ENCODE data around the gene TSNAX.
A peak's percentile ranks its signal among the peaks of the same experiment; 100 is the strongest.

TSNAX gene

DNA sequence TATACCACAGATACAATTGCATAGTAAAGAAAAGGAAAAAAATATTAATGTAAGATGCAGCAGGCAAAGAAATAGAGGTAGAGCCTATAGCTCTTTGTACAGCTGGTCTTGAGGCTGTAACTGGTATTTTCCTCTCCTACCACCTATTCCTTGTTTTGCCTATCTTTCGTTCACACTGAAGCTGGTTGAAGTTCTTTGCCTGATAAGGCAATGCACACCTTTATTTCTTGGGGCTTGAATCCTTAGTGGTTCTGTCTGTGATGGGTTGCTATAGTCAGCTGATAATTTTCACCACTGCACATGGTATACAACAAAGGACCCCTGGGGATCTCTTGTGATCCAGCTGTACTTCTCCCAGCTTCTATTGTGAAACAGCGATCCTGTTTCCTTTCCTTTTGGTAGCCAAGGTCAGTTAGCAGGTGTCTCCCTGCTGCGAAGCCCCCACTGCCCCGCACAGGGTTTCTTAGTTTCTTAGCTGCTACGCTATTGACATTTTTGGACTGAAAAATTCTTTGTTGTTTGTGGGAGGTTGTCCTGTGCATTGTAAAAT is 9.9 kb upstream of the TSNAX start:
- DNase-seq (ENCODE audit: low spot score): no peak

DNA sequence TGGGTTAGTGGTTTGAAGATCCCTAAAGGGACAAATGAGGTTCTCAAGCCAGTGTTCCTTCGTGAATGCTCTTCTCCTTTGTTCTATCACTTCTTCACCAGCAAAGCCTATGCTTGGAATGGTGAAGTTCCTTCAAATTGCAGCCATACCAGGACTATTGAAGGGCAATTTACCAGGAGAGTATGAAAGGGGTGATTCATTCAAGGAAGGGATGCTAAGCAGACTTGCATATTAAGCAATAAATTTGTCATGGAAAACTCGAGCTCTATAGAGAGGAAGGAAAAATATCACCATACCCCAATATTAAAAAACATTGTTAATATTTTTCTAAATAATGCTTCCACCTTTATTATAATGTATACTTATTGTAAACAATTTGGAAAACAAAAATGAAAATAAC is 9.3 kb upstream of the TSNAX start:
- DNase-seq (ENCODE audit: low spot score): no peak

DNA sequence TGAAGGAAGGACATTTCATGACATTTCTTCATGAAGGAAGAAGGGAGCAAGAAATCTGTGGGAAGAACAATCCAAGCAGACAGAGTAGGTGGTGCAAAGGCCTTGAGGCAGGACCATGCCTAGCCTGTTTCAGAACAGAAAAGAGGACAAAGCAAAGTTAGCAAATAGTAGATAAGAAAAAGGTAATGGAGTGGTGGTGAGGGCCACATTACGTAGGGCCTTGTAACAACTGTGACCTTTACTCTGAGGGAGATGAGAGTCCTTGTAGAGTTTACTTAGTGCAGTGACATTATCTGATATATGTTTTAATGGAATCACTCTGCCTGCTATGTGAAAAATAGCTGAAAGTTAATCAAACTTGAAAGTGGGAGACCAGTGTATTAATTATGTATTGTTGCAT is 6.4 kb upstream of the TSNAX start:
- no peak for DNase-seq (ENCODE audit: low spot score)

GRCh38 chr1:231522931-231523642 is 5.4 kb upstream of the TSNAX start:
- no peak for DNase-seq (ENCODE audit: low spot score)

- no peak for DNase-seq (ENCODE audit: low spot score)
These were observed 4.7 kb upstream of the TSNAX start for GRCh38 chr1:231523816-231524215.

GRCh38 chr1:231526536-231526935 is 1.9 kb upstream of the TSNAX start:
- DNase-seq (ENCODE audit: low spot score): no peak

DNA sequence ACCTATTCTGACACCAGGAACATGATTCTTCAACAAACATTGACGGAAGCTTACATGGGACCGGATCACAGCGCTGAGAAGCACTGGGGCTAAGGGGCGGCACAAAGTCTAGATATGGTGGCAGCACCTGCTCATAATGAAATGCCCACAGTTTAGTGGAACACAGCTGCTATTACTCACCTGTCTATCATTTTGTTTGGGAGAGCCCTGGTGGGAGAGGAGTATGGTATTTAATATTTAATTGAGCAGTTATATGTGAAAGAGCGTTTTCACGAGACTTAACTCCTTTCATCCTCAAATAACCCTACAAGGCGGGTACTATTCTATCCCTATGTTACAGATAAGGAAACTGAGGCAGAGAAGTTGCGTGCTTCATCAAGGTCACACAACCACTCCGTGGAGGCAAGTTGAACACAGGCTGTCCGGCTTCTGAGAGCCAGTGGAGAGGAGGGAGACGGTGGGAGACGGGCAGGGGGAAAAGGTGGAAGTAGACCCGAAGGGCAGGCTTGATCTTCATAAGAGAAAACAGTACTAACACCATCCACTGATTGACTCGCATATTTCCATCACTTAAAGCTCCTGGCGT is 790 bp upstream of the TSNAX start:
- DNase-seq (ENCODE audit: low spot score): no peak

- no peak for DNase-seq (ENCODE audit: low spot score)
These were observed 4.8 kb downstream of the TSNAX start for GRCh38 chr1:231533240-231533639.

GRCh38 chr1:231534703-231535159 is 6.3 kb downstream of the TSNAX start:
- DNase-seq (ENCODE audit: low spot score): no peak

GRCh38 chr1:231536099-231536498 is 7.6 kb downstream of the TSNAX start:
- no peak for DNase-seq (ENCODE audit: low spot score)

DNA sequence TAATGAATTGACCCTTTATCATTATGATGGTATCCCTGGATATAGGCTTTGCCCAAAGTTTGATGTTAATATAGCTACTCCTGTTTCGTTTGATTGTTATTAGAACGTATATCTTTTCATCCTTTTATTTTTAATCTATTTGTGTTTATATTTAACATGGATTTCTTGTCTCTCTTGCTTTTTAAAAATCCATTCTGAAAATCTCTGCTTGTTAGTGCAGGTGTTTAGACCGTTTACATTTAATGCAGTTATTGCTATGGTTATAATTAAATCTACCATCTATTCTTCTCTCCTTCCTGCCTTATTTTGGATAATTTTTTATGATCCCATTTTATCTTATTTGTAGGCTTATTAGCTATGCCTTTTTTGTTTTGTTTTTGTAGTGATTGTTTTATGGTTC is 12.4 kb downstream of the TSNAX start:
- DNase-seq (ENCODE audit: low spot score): no peak

DNA sequence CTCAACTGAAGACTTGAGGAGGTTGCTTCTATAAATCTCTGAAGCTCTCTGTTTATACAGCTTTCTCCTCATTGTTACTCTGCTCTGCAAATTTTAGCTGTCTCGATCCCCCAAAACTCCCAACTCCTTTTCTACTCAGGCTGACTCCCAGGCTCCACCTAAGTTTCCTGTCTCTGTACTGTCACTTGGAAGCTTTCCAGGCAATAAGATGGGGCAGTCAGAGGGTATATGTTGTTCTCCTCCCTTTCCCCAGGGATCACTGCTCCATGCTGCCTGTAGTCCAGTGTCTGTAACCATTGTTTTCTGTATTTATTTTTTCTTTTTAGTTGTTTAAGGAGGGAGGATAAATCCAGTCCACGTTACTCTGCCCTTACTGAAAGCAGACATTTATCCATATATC is 13.4 kb downstream of the TSNAX start:
- DNase-seq (ENCODE audit: low spot score): no peak

GRCh38 chr1:231544943-231545592 is 16.6 kb downstream of the TSNAX start:
- no peak for DNase-seq (ENCODE audit: low spot score)

DNA sequence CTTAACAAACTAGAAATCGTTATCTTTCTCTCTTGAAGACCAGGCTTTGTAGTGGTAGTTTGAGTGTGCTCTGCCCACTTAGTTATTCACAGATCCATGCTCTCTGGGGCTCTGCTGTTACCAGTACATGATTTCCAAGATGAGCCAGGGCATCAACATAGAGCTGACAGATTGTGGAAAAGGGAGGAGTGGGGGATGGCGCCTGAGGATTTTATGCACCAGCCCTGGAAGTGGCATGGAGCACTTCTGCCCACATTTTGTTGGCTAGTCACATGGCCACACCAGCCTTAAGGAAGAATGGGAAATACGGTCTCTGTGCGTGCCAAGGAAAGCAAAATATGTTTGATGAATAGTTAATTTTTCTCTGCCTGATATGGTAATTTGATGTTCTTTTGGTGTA is 18.2 kb downstream of the TSNAX start:
- DNase-seq (ENCODE audit: low spot score): no peak

DNA sequence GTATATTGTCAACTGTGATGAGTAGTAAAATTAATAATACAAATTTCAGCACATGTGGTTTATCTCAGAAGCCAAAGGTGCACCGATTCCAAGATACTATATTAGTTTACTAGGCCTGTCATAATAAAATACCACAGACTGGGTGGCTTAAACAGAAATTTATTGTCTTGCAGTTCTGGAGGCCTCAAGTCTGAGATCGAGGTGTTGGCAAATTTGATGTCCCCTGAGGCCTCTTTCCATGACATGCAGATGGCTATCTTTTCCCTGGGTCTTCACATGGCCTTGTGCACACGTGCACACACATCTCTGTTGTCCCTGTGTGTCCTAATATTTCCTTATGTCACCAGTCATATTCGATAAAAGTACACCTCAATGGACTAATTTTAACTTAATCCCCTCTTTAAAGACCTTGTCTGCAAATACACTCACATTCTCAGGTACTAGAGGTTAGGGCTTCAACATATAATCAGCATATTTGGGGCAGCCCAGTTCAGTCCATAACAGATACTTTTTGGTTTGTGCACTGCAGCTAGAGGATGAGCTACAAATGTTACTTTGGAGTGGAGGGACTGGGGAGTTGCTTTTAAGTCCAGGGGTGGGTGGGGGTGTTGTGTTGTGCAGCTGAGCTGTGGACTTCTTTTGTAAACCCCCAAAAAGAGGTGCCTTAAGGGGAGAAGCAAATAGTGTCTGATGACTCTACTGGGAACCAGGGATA is 21.4 kb downstream of the TSNAX start:
- DNase-seq (ENCODE audit: low spot score): no peak

DNA sequence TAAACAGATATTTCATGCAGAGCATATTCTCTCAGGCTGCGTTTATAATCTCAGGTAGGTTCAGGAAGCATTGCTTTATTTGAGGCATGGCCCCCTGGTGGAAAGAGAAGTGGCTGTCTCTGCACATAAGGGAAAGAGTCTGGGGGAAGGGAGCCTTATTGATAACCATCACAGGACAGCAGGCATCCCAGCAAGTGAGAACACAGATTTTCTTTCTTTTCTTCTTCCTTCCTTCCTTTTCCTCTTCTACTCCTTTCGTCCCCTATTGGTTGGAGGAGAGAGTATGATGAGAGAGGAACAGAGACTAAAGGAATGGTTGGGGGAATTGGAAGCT is 21.9 kb downstream of the TSNAX start:
- DNase-seq (ENCODE audit: low spot score): peak; percentile 18

GRCh38 chr1:231553320-231553719 is 24.9 kb downstream of the TSNAX start:
- no peak for DNase-seq (ENCODE audit: low spot score)

GRCh38 chr1:231554969-231555368 is 26.5 kb downstream of the TSNAX start:
- no peak for DNase-seq (ENCODE audit: low spot score)

DNA sequence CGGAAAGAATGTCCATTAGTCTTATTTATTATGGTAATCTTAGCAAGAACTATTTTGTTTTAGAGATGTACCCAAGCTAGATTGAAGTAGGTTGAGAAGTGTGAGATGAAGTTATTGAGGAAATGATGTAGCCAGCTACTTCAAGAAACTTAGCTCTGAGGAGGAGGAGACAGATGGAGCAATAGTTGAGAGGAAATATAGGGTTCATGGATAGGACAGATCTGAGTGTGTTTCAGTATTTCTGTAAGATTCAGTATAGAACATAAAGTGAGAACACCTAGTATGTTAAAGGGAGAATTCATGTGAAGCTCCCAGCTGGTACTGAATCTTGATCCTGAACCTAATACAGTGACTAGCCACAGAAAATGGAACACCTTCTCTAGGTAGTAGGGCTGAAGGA is 28.9 kb downstream of the TSNAX start:
- no peak for DNase-seq (ENCODE audit: low spot score)

DNA sequence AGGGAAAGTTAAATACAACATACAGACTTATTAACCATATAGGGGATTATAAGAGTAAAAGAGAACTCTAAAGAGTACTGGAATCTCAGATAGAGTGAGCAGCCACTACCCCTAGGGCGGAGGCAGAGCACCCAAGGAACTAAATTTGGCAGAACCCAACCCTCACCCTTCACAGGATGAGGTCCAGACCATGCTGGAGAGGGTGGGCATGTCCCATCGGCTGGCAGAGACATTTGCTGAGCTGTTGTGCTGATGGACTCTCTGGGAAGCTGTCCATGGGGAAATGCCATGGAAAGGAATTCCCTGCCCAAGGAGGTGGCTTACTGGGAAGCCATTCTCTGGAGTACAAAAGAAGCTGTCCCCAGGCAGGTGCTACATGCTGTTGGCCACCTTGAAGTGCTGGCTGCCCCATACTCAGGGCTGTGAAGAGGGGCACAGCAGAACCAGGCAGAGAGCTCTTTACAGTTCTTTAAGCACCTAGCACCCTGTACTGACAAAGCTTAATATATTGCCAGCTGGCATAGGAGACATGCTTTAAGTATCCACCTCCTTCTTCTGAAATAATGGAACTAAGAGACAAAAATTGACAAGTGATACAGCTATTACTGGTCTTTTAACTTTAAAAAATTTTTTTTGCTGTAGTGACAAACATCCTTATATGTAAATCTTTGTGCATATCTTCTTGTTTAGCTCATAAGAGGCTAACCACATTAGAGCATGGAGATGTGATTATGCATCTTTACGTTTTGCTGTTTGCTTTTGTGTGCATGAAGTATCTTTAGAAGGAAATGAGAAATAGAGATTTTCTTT is 29.6 kb downstream of the TSNAX start:
- no peak for DNase-seq (ENCODE audit: low spot score)

DNA sequence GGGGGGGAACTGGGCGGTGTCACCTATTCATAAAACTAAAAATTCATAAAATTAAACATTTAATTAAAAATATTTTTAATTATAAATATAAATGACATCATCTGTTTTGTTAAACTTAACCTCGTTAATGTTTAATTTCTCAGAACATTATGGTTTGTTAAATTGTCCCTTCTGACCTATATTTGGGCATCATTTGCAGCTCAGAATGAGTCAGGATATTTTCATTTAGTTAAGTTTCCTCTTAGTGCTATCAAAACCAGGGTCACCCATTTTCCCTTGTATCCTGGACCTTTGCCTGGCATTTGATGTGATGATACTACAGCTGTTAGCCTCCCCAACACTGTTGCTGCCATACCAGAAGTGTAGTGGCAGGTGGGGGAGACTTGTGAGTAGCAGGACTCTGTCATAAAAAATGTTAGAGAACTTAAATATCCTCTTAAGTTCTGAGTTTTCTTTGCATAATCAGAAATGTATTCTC is 30.3 kb downstream of the TSNAX start:
- no peak for DNase-seq (ENCODE audit: low spot score)

Measured in SW480 (cell line).